IMR-90 (cell line): Measurements from ENCODE around the gene PIK3C3. TPM values are rescaled to one million over a fixed set of nuclear protein-coding genes. Genes with fewer than 3 reads are reported as not detected.

ENCODE experiments used
- ATAC-seq: fragments of 200-7000 bp; cut with Tn5 transposase; 2 replicates; pipeline ENCODE4 v1.9.1; 2020; ENCODE audit warnings: low read depth, mild to moderate bottlenecking, moderate library complexity
- BruUV-seq: library from RNA; stranded (reverse); fragments of 400-500 nt; replicated peaks from 2 replicates; lab custom pipeline; 2021; lab: Mats Ljungman, UMichigan
- CTCF ChIA-PET: fragments of 300-600 bp; formaldehyde crosslinking; extraction: SDS; loops from one replicate; lab custom pipeline; 2021; ENCODE audit warnings: antibody characterized with exemption; lab: Yijun Ruan, JAX
- POLR2A ChIA-PET: fragments of 300-600 bp; sonication (Branson Sonifier 250); formaldehyde crosslinking; loops from one replicate; lab custom pipeline; 2022; ENCODE audit warnings: antibody characterized with exemption; ENCODE audit not compliant: unreplicated experiment; lab: Charles Lee
- DNase-seq: peaks from one replicate; pipeline ENCODE4 v3.0.0; 2013
- H2AFZ ChIP-seq: replicated peaks from 2 replicates; pipeline ENCODE3; 2013; ENCODE audit warnings: low read length, mild to moderate bottlenecking; ENCODE audit not compliant: poor library complexity
- H2AK5ac ChIP-seq: 2 replicates; pipeline ENCODE4 v1.6.1; 2013; ENCODE audit warnings: low read depth, low read length, inconsistent platforms
- H2AK9ac ChIP-seq: replicated peaks from 2 replicates; pipeline ENCODE3; 2013; ENCODE audit warnings: mild to moderate bottlenecking, low read depth, low read length, moderate library complexity; ENCODE audit not compliant: poor library complexity
- H2BK120ac ChIP-seq: 2 replicates; pipeline ENCODE4 v1.6.1; 2013; ENCODE audit warnings: low read depth, low read length, inconsistent platforms
- H2BK15ac ChIP-seq: 3 replicates; pipeline ENCODE4 v1.6.1; 2013; ENCODE audit warnings: low read depth, low read length, inconsistent platforms
- H2BK20ac ChIP-seq: 2 replicates; pipeline ENCODE4 v1.6.1; 2013; ENCODE audit warnings: low read depth, mild to moderate bottlenecking, inconsistent platforms, low read length, moderate library complexity
- H2BK5ac ChIP-seq: 2 replicates; pipeline ENCODE4 v1.6.1; 2013; ENCODE audit warnings: mild to moderate bottlenecking, low read depth, low read length, inconsistent platforms; ENCODE audit not compliant: poor library complexity, severe bottlenecking
- H3K14ac ChIP-seq: replicated peaks from 2 replicates; pipeline ENCODE4 v1.6.1; 2013; ENCODE audit warnings: low read depth, low read length, inconsistent platforms
- H3K18ac ChIP-seq: 2 replicates; pipeline ENCODE4 v1.6.1; 2013; ENCODE audit warnings: low read depth, low read length, control low read depth
- H3K23ac ChIP-seq: 2 replicates; pipeline ENCODE4 v1.6.1; 2013; ENCODE audit warnings: low read depth, low read length, inconsistent platforms
- H3K27ac ChIP-seq: 2 replicates; pipeline ENCODE4 v1.5.1; 2013; ENCODE audit warnings: mild to moderate bottlenecking, control low read depth, low read length; ENCODE audit not compliant: insufficient read depth
- H3K27me3 ChIP-seq: 2 replicates; pipeline ENCODE4 v1.6.1; 2013; ENCODE audit warnings: low read length; ENCODE audit not compliant: control insufficient read depth, insufficient read depth
- H3K36me3 ChIP-seq: 2 replicates; pipeline ENCODE4 v1.6.1; 2013; ENCODE audit warnings: low read length, mixed read lengths; ENCODE audit not compliant: control insufficient read depth, insufficient read depth
- H3K4ac ChIP-seq: 2 replicates; pipeline ENCODE4 v1.6.1; 2013; ENCODE audit warnings: low read depth, low read length, inconsistent platforms
- H3K4me1 ChIP-seq: 2 replicates; pipeline ENCODE4 v1.6.1; 2013; ENCODE audit warnings: low read length, mixed read lengths; ENCODE audit not compliant: control insufficient read depth, insufficient read depth
- H3K4me2 ChIP-seq: 2 replicates; pipeline ENCODE4 v1.6.1; 2013; ENCODE audit warnings: low read depth, mild to moderate bottlenecking, control low read depth, low read length, moderate library complexity
- H3K4me3 ChIP-seq: 2 replicates; pipeline ENCODE4 v1.5.1; 2013; ENCODE audit warnings: low read depth, mild to moderate bottlenecking, control low read depth, low read length, moderate library complexity; ENCODE audit not compliant: insufficient read depth
- H3K56ac ChIP-seq: 2 replicates; pipeline ENCODE4 v1.6.1; 2013; ENCODE audit warnings: low read length, inconsistent platforms; ENCODE audit not compliant: insufficient read depth; ENCODE audit errors: extremely low read depth
- H3K79me1 ChIP-seq, 2 experiments: 2 replicates each; pipeline ENCODE4 v1.6.1; 2013; ENCODE audit warnings: low read length in 2 of 2, inconsistent platforms in 1 of 2, low read depth in 1 of 2
- H3K9ac ChIP-seq: 2 replicates; pipeline ENCODE4 v1.6.1; 2013; ENCODE audit warnings: low read depth, low read length, control low read depth
- H3K9me1 ChIP-seq: 2 replicates; pipeline ENCODE4 v1.6.1; 2013; ENCODE audit warnings: low read length, inconsistent platforms; ENCODE audit not compliant: insufficient read depth
- H3K9me3 ChIP-seq: 2 replicates; pipeline ENCODE4 v1.6.1; 2013; ENCODE audit warnings: low read length; ENCODE audit not compliant: control insufficient read depth, insufficient read depth
- H4K20me1 ChIP-seq: 2 replicates; pipeline ENCODE4 v1.6.1; 2013; ENCODE audit warnings: low read length, inconsistent platforms; ENCODE audit not compliant: insufficient read depth
- H4K5ac ChIP-seq: 2 replicates; pipeline ENCODE4 v1.6.1; 2013; ENCODE audit warnings: mild to moderate bottlenecking, low read depth, low read length, control low read depth
- H4K8ac ChIP-seq, 2 experiments: 2 replicates each; pipeline ENCODE4 v1.6.1; 2013; ENCODE audit warnings: low read depth in 2 of 2, low read length in 2 of 2, control low read depth in 1 of 2, inconsistent platforms in 1 of 2
- H4K91ac ChIP-seq: 2 replicates; pipeline ENCODE4 v1.6.1; 2013; ENCODE audit warnings: low read depth, low read length, inconsistent platforms; ENCODE audit not compliant: insufficient read depth
- BHLHE40 ChIP-seq: fragments of 150-350 bp; IDR thresholded peaks from 2 replicates; pipeline ENCODE4 v1.6.1; 2016; ENCODE audit warnings: mild to moderate bottlenecking, low read depth, low read length
- CEBPB ChIP-seq: IDR thresholded peaks from 2 replicates; pipeline ENCODE4 v1.6.1; 2012; ENCODE audit warnings: low read depth, low read length, improper control_type of control experiment
- CHD1 ChIP-seq: IDR thresholded peaks from 2 replicates; pipeline ENCODE4 v1.6.1; 2012; ENCODE audit warnings: low read depth, low read length, improper control_type of control experiment
- ELK1 ChIP-seq: fragments of 150-350 bp; IDR thresholded peaks from 2 replicates; pipeline ENCODE4 v1.6.1; 2016; ENCODE audit warnings: low read depth, mild to moderate bottlenecking, low read length, moderate library complexity, borderline replicate concordance
- FOS ChIP-seq: fragments of 150-350 bp; IDR thresholded peaks from 2 replicates; pipeline ENCODE4 v1.6.1; 2016; ENCODE audit warnings: low read depth, low read length
- MAFK ChIP-seq: IDR thresholded peaks from 2 replicates; pipeline ENCODE4 v1.6.1; 2012; ENCODE audit warnings: low read depth, low read length, improper control_type of control experiment
- MAZ ChIP-seq: IDR thresholded peaks from 2 replicates; pipeline ENCODE4 v1.6.1; 2012; ENCODE audit warnings: low read depth, mild to moderate bottlenecking, low read length, improper control_type of control experiment, moderate library complexity, borderline replicate concordance
- MXI1 ChIP-seq: IDR thresholded peaks from 2 replicates; pipeline ENCODE4 v1.6.1; 2012; ENCODE audit warnings: low read depth, mild to moderate bottlenecking, low read length, moderate library complexity, borderline replicate concordance
- NFE2L2 ChIP-seq: fragments of 150-350 bp; IDR thresholded peaks from 2 replicates; pipeline ENCODE4 v1.6.1; 2016; ENCODE audit warnings: low read depth, mild to moderate bottlenecking, low read length
- POLR2A ChIP-seq: IDR thresholded peaks from 2 replicates; pipeline ENCODE4 v1.6.1; 2012; ENCODE audit warnings: mild to moderate bottlenecking, low read depth, low read length
- RAD21 ChIP-seq: IDR thresholded peaks from 2 replicates; pipeline ENCODE4 v1.6.1; 2012; ENCODE audit warnings: low read length, improper control_type of control experiment
- RCOR1 ChIP-seq: IDR thresholded peaks from 2 replicates; pipeline ENCODE4 v1.6.1; 2012; ENCODE audit warnings: mild to moderate bottlenecking, low read length, improper control_type of control experiment; ENCODE audit not compliant: insufficient replicate concordance
- RFX5 ChIP-seq: IDR thresholded peaks from 2 replicates; pipeline ENCODE4 v1.8.0; 2012; ENCODE audit warnings: low read depth, mild to moderate bottlenecking, low read length, moderate library complexity
- SMC3 ChIP-seq: fragments of 150-350 bp; IDR thresholded peaks from 2 replicates; pipeline ENCODE4 v1.6.1; 2016; ENCODE audit warnings: low read depth, mild to moderate bottlenecking, antibody characterized with exemption, low read length, moderate library complexity
- dilution Hi-C: fragments of 300-500 bp; cut with HindIII; formaldehyde crosslinking; loops from one replicate; pipeline ENCODE4 v1.14.3; 2018; ENCODE audit warnings: low sequenced_read_pairs; ENCODE audit not compliant: unreplicated experiment
- in situ Hi-C: fragments of 300-500 bp; cut with MboI; formaldehyde crosslinking; loops from 3 replicates; pipeline ENCODE4 v1.14.3; 2019; ENCODE audit warnings: low sequenced_read_pairs, inconsistent platforms, mixed read lengths
- intact Hi-C: fragments of 100-400 bp; cut with micrococcal nuclease; formaldehyde crosslinking; loops from 2 replicates; pipeline ENCODE4 v1.10.0; 2022
- polyA plus RNA-seq, 3 experiments: library from polyadenylated mRNA; depleted of rRNA; stranded (reverse); fragments of >200 nt; gene quantifications; 2 replicates each; pipeline ENCODE4 v1.2.3, GENCODE V29; 2012; ENCODE audit warnings: low replicate concordance in 1 of 3
- total RNA-seq: library from RNA; depleted of rRNA; stranded (reverse); fragments of >200 nt; gene quantifications from 2 replicates; pipeline ENCODE4 v1.2.3, GENCODE V29; 2012
- TF ChIP-seq, protein P1 (sequence below): conservative IDR thresholded peaks from 2 replicates; pipeline ENCODE4 v1.5.1; 2012; ENCODE audit warnings: mild to moderate bottlenecking, low read depth, low read length, improper control_type of control experiment
- TF ChIP-seq, protein P2 (sequence below): fragments of 150-350 bp; IDR thresholded peaks from 2 replicates; pipeline ENCODE4 v1.6.1; 2017; ENCODE audit warnings: mild to moderate bottlenecking, antibody characterized with exemption, low read length, low read depth

PIK3C3 gene
- total and polyA plus RNA-seq, 2 of the 4 experiments (the other 2 are of a cell fraction) = 41.2 to 57.2 TPM

DNA sequence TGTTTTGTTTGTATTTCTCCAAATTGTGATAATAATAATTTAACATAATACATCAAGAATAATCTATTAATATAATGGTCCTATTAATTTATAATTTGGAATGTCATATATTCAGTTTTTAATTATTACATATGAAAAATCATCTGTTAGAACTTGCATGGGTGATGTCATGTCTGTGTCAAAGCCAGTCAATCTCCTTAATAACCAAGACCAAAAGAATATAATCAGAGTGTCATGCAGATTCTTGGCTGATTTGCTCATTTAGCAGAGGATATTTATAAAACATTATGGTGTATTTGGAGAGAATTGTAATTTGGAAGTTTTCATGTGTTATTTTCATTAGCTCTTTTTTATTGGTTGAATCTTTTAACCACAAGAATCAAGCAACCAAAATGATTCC, 96.4 kb downstream of the PIK3C3 start:
- no TSS peak for BruUV-seq
- ChIA-PET POLR2A (no interaction called here), CTCF (interaction anchor here (0.6 to 1.1 kb wide), 5 partner anchors 13 to 54 kb away, joined by 3 to 6 read pairs (median 3); no protein-coding TSS in a partner anchor)
- Histone ChIP-seq H4K91ac (no peak overlapping the region), H4K20me1 (no peaks in the 10 kb centered on the region), H3K36me3 (peaks cover 8% of the 10 kb centered on the region; the same call in 1 of the 2 replicates), H2BK15ac (no peak overlapping the region), H3K23ac (no peak overlapping the region), H3K14ac (no peak overlapping the region), H2AK9ac (no peak overlapping the region), H3K18ac (no peak overlapping the region), H3K27me3 (no peaks in the 10 kb centered on the region), H3K9ac (no peak overlapping the region), H3K4me1 (peaks cover 2% of the 10 kb centered on the region; the same call in 1 of the 2 replicates), H2BK5ac (no peak overlapping the region), H2BK120ac (no peak overlapping the region), H3K4me3 (no peak overlapping the region), H2BK20ac (no peak overlapping the region), H3K9me1 (no peaks in the 10 kb centered on the region), H3K79me1 (no peaks in the 10 kb centered on the region; a peak in 1 of 4 replicates), H3K56ac (no peak overlapping the region), H2AK5ac (no peak overlapping the region), H3K27ac (no peak overlapping the region), H2AFZ (no peak overlapping the region), H4K8ac (no peak overlapping the region), H3K4me2 (no peak overlapping the region), H3K9me3 (no peaks in the 10 kb centered on the region), H3K4ac (no peak overlapping the region), H4K5ac (no peak overlapping the region)
- intact Hi-C loops (loop anchor here (5.0 kb wide), 1 partner anchor 1511 kb away; no protein-coding TSS in a partner anchor), dilution Hi-C loops (no loop called here), in situ Hi-C loops (no loop called here)
- ATAC-seq = no peak
- DNase-seq = no peak
- no peak for TF ChIP-seq ELK1
- TF ChIP-seq RAD21 = no peak
- TF ChIP-seq RCOR1 = no peak
- TF ChIP-seq, protein P1, sequence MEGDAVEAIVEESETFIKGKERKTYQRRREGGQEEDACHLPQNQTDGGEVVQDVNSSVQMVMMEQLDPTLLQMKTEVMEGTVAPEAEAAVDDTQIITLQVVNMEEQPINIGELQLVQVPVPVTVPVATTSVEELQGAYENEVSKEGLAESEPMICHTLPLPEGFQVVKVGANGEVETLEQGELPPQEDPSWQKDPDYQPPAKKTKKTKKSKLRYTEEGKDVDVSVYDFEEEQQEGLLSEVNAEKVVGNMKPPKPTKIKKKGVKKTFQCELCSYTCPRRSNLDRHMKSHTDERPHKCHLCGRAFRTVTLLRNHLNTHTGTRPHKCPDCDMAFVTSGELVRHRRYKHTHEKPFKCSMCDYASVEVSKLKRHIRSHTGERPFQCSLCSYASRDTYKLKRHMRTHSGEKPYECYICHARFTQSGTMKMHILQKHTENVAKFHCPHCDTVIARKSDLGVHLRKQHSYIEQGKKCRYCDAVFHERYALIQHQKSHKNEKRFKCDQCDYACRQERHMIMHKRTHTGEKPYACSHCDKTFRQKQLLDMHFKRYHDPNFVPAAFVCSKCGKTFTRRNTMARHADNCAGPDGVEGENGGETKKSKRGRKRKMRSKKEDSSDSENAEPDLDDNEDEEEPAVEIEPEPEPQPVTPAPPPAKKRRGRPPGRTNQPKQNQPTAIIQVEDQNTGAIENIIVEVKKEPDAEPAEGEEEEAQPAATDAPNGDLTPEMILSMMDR = no peak
- TF ChIP-seq POLR2A = no peak
- TF ChIP-seq NFE2L2 = no peak
- TF ChIP-seq MAZ = no peak
- no peak for TF ChIP-seq FOS
- TF ChIP-seq MAFK = no peak
- TF ChIP-seq BHLHE40 = no peak
- no peak for TF ChIP-seq CHD1
- TF ChIP-seq CEBPB = no peak
- no peak for TF ChIP-seq RFX5
- no peak for TF ChIP-seq MXI1
- no peak for TF ChIP-seq SMC3
- TF ChIP-seq, protein P2, sequence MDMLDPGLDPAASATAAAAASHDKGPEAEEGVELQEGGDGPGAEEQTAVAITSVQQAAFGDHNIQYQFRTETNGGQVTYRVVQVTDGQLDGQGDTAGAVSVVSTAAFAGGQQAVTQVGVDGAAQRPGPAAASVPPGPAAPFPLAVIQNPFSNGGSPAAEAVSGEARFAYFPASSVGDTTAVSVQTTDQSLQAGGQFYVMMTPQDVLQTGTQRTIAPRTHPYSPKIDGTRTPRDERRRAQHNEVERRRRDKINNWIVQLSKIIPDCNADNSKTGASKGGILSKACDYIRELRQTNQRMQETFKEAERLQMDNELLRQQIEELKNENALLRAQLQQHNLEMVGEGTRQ = no peak
